GM23338 (cell line): Measurements from ENCODE around the gene ALDH9A1. TPM values are rescaled to one million over a fixed set of nuclear protein-coding genes. Genes with fewer than 3 reads are reported as not detected.

Experiments used
- ATAC-seq: fragments of 200-7000 bp; cut with Tn5 transposase; 3 replicates; pipeline ENCODE4 v1.9.1; 2020
- DNase-seq: peaks from one replicate; pipeline ENCODE4 v3.0.0-alpha.2; 2015; ENCODE audit warnings: low spot score
- H2AFZ ChIP-seq: fragments of 200-600 bp; sonication (generic); 2 replicates; pipeline ENCODE4 v1.8.0; 2016; ENCODE audit warnings: antibody characterized with exemption, mild to moderate bottlenecking, moderate library complexity
- H3F3A ChIP-seq: fragments of 200-600 bp; sonication (generic); replicated peaks from 2 replicates; pipeline ENCODE4 v1.8.0; 2017; ENCODE audit warnings: antibody characterized with exemption, mixed run types, low read depth
- H3K27ac ChIP-seq: fragments of 200-600 bp; sonication (generic); 2 replicates; pipeline ENCODE4 v1.6.1; 2016; ENCODE audit warnings: low read depth
- H3K27me3 ChIP-seq: fragments of 200-600 bp; sonication (generic); 2 replicates; pipeline ENCODE4 v1.8.0; 2016; ENCODE audit warnings: mild to moderate bottlenecking, mixed run types, moderate library complexity; ENCODE audit not compliant: insufficient read depth
- H3K36me3 ChIP-seq: fragments of 200-600 bp; sonication (generic); 2 replicates; pipeline ENCODE4 v1.8.0; 2016; ENCODE audit warnings: mild to moderate bottlenecking; ENCODE audit not compliant: insufficient read depth
- H3K4me1 ChIP-seq: fragments of 200-600 bp; sonication (generic); 2 replicates; pipeline ENCODE4 v1.8.0; 2016; ENCODE audit warnings: mild to moderate bottlenecking, moderate library complexity; ENCODE audit not compliant: insufficient read depth
- H3K4me2 ChIP-seq: fragments of 200-600 bp; sonication (generic); 2 replicates; pipeline ENCODE4 v1.7.1; 2017; ENCODE audit warnings: mixed run types
- H3K4me3 ChIP-seq: fragments of 200-600 bp; sonication (generic); 2 replicates; pipeline ENCODE4 v1.6.1; 2016; ENCODE audit warnings: mixed run types
- H3K79me2 ChIP-seq: fragments of 200-600 bp; sonication (generic); replicated peaks from 2 replicates; pipeline ENCODE4 v1.8.0; 2017; ENCODE audit warnings: mild to moderate bottlenecking; ENCODE audit not compliant: insufficient read depth
- H3K9me2 ChIP-seq: fragments of 200-600 bp; sonication (generic); 2 replicates; pipeline ENCODE4 v1.8.0; 2017; ENCODE audit not compliant: insufficient read depth
- H4K20me1 ChIP-seq: fragments of 200-600 bp; sonication (generic); replicated peaks from 2 replicates; pipeline ENCODE4 v1.8.0; 2017; ENCODE audit warnings: mild to moderate bottlenecking; ENCODE audit not compliant: insufficient read depth
- H3K27ac Mint-ChIP-seq: 2 replicates; pipeline ENCODE4 v1.8.0; 2020; ENCODE audit warnings: inconsistent platforms, mild to moderate bottlenecking, moderate library complexity, mixed read lengths
- H3K27me3 Mint-ChIP-seq: 3 replicates; pipeline ENCODE4 v1.8.0; 2022; ENCODE audit warnings: low read depth, mild to moderate bottlenecking, moderate library complexity, mixed read lengths, inconsistent platforms; ENCODE audit not compliant: insufficient read depth, poor library complexity
- H3K36me3 Mint-ChIP-seq: 3 replicates; pipeline ENCODE4 v1.8.0; 2021; ENCODE audit warnings: low read depth, mild to moderate bottlenecking, inconsistent platforms, moderate library complexity, mixed read lengths
- H3K4me1 Mint-ChIP-seq: 3 replicates; pipeline ENCODE4 v1.8.0; 2020; ENCODE audit warnings: mild to moderate bottlenecking, inconsistent platforms, mixed read lengths
- H3K4me3 Mint-ChIP-seq: 3 replicates; pipeline ENCODE4 v1.8.0; 2021; ENCODE audit warnings: moderate library complexity, mild to moderate bottlenecking, inconsistent platforms, mixed read lengths
- H3K9me3 Mint-ChIP-seq: 3 replicates; pipeline ENCODE4 v1.8.0; 2020; ENCODE audit warnings: moderate library complexity, mild to moderate bottlenecking, inconsistent platforms, mixed read lengths
- EZH2 ChIP-seq: fragments of 200-600 bp; sonication (generic); IDR thresholded peaks from one replicate; pipeline ENCODE4 v1.8.0; 2017; ENCODE audit warnings: antibody characterized with exemption, mild to moderate bottlenecking, low read depth; ENCODE audit not compliant: unreplicated experiment
- polyA plus RNA-seq: library from polyadenylated mRNA; unstranded; fragments of >200 nt; fragmentation: Nextera tagmentation; extraction: Ambion mirVana; gene quantifications from 2 replicates; pipeline ENCODE4 v1.2.1, GENCODE V29; 2016
- total RNA-seq: library from RNA; depleted of rRNA; stranded (reverse); fragments of >200 nt; shearing (Covaris generic); gene quantifications from 2 replicates; pipeline ENCODE4 v1.2.3, GENCODE V29; 2014
- TF ChIP-seq, protein P1 (sequence below): fragments of 250-450 bp; sonication (Bioruptor Pico); IDR thresholded peaks from 2 replicates; pipeline ENCODE4 v1.5.0; 2020; ENCODE audit warnings: mild to moderate bottlenecking, moderate library complexity
- TF ChIP-seq, protein P2 (sequence below), 2 experiments: fragments of 200-600 bp in 1 of 2; sonication (generic) in 1 of 2; conservative IDR thresholded peaks; 2 replicates each; pipeline versions ENCODE4 v1.5.1 to v1.6.1; 2016 to 2017; ENCODE audit warnings: antibody characterized with exemption in 2 of 2, low read depth in 2 of 2, mild to moderate bottlenecking in 2 of 2, moderate library complexity in 1 of 2
- TF ChIP-seq, protein P3 (sequence below): IDR thresholded peaks from one replicate; pipeline ENCODE4 v1.6.1; 2018; ENCODE audit warnings: antibody characterized with exemption; ENCODE audit not compliant: unreplicated experiment

ALDH9A1 gene
- total and polyA plus RNA-seq, 2 experiments from 2014 or later = 50.6 to 59.2 TPM

DNA sequence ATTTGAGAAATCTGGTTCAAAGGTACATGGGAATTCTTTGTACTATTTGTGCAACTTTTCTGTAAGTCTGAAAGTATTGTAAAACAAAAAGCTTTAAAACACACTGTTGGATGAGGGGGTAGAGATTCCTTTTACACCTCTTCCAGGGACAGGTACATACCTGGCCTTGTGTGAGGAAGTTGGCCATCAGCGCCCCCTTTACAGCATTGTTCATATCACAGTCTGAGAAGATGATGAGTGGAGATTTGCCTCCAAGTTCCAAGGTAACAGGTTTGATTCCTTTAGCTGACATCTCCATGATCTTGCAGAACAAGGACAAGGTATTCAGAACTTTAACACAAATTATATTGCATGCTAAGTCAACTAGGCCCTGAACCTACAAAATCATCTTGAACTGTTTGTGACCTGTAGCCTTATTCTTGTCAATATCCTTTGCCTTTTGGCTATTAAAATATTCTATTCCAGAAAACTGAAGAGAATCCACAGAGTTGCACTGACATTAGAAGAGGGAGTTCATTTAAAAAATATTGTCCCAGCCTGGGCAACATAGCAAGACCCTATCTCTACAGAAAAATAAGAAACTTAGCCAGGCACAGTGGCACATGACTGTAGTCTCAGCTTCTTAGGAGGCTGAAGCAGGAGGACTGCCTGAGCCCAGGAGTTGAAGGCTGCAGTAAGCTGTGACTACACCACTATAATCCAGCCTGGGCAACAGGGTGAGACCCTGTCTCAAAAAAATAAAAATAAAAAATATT is 18.9 kb downstream of the ALDH9A1 start:
- Histone ChIP-seq H3K4me1 (no peaks in the 10 kb centered on the region), H3K27ac (no peak overlapping the region), H3K9me2 (no peaks in the 10 kb centered on the region), H3F3A (no peaks in the 10 kb centered on the region), H3K36me3 (peaks cover 22% of the 10 kb centered on the region), H3K4me3 (no peak overlapping the region), H2AFZ (no peak overlapping the region), H3K4me2 (no peak overlapping the region), H4K20me1 (peaks cover 5% of the 10 kb centered on the region; the same call in 1 of the 2 replicates), H3K79me2 (peaks cover 12% of the 10 kb centered on the region), H3K27me3 (no peaks in the 10 kb centered on the region)
- DNase-seq (peak; percentile 51), ATAC-seq (peak; percentile 37; the same call in 2 of the 3 replicates)
- Mint-ChIP-seq H3K4me3 (no peak overlapping the region), H3K36me3 (peaks cover 62% of the 10 kb centered on the region), H3K4me1 (no peaks in the 10 kb centered on the region), H3K27me3 (no peaks in the 10 kb centered on the region), H3K9me3 (no peaks in the 10 kb centered on the region), H3K27ac (no peak overlapping the region)
- TF ChIP-seq, protein P1, sequence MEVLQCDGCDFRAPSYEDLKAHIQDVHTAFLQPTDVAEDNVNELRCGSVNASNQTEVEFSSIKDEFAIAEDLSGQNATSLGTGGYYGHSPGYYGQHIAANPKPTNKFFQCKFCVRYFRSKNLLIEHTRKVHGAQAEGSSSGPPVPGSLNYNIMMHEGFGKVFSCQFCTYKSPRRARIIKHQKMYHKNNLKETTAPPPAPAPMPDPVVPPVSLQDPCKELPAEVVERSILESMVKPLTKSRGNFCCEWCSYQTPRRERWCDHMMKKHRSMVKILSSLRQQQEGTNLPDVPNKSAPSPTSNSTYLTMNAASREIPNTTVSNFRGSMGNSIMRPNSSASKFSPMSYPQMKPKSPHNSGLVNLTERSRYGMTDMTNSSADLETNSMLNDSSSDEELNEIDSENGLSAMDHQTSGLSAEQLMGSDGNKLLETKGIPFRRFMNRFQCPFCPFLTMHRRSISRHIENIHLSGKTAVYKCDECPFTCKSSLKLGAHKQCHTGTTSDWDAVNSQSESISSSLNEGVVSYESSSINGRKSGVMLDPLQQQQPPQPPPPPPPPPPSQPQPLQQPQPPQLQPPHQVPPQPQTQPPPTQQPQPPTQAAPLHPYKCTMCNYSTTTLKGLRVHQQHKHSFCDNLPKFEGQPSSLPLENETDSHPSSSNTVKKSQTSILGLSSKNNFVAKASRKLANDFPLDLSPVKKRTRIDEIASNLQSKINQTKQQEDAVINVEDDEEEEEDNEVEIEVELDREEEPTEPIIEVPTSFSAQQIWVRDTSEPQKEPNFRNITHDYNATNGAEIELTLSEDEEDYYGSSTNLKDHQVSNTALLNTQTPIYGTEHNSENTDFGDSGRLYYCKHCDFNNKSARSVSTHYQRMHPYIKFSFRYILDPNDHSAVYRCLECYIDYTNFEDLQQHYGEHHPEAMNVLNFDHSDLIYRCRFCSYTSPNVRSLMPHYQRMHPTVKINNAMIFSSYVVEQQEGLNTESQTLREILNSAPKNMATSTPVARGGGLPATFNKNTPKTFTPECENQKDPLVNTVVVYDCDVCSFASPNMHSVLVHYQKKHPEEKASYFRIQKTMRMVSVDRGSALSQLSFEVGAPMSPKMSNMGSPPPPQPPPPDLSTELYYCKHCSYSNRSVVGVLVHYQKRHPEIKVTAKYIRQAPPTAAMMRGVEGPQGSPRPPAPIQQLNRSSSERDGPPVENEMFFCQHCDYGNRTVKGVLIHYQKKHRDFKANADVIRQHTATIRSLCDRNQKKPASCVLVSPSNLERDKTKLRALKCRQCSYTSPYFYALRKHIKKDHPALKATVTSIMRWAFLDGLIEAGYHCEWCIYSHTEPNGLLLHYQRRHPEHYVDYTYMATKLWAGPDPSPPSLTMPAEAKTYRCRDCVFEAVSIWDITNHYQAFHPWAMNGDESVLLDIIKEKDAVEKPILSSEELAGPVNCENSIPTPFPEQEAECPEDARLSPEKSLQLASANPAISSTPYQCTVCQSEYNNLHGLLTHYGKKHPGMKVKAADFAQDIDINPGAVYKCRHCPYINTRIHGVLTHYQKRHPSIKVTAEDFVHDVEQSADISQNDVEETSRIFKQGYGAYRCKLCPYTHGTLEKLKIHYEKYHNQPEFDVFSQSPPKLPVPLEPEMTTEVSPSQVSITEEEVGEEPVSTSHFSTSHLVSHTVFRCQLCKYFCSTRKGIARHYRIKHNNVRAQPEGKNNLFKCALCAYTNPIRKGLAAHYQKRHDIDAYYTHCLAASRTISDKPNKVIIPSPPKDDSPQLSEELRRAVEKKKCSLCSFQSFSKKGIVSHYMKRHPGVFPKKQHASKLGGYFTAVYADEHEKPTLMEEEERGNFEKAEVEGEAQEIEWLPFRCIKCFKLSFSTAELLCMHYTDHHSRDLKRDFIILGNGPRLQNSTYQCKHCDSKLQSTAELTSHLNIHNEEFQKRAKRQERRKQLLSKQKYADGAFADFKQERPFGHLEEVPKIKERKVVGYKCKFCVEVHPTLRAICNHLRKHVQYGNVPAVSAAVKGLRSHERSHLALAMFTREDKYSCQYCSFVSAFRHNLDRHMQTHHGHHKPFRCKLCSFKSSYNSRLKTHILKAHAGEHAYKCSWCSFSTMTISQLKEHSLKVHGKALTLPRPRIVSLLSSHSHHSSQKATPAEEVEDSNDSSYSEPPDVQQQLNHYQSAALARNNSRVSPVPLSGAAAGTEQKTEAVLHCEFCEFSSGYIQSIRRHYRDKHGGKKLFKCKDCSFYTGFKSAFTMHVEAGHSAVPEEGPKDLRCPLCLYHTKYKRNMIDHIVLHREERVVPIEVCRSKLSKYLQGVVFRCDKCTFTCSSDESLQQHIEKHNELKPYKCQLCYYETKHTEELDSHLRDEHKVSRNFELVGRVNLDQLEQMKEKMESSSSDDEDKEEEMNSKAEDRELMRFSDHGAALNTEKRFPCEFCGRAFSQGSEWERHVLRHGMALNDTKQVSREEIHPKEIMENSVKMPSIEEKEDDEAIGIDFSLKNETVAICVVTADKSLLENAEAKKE = no peak
- TF ChIP-seq EZH2 = no peak
- TF ChIP-seq, protein P2, sequence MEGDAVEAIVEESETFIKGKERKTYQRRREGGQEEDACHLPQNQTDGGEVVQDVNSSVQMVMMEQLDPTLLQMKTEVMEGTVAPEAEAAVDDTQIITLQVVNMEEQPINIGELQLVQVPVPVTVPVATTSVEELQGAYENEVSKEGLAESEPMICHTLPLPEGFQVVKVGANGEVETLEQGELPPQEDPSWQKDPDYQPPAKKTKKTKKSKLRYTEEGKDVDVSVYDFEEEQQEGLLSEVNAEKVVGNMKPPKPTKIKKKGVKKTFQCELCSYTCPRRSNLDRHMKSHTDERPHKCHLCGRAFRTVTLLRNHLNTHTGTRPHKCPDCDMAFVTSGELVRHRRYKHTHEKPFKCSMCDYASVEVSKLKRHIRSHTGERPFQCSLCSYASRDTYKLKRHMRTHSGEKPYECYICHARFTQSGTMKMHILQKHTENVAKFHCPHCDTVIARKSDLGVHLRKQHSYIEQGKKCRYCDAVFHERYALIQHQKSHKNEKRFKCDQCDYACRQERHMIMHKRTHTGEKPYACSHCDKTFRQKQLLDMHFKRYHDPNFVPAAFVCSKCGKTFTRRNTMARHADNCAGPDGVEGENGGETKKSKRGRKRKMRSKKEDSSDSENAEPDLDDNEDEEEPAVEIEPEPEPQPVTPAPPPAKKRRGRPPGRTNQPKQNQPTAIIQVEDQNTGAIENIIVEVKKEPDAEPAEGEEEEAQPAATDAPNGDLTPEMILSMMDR (conservative IDR thresholded peaks at IDR 0.05; ENCODE audit: low read depth in 2 of 2) = peak; percentile 46 to 63
- TF ChIP-seq, protein P3, sequence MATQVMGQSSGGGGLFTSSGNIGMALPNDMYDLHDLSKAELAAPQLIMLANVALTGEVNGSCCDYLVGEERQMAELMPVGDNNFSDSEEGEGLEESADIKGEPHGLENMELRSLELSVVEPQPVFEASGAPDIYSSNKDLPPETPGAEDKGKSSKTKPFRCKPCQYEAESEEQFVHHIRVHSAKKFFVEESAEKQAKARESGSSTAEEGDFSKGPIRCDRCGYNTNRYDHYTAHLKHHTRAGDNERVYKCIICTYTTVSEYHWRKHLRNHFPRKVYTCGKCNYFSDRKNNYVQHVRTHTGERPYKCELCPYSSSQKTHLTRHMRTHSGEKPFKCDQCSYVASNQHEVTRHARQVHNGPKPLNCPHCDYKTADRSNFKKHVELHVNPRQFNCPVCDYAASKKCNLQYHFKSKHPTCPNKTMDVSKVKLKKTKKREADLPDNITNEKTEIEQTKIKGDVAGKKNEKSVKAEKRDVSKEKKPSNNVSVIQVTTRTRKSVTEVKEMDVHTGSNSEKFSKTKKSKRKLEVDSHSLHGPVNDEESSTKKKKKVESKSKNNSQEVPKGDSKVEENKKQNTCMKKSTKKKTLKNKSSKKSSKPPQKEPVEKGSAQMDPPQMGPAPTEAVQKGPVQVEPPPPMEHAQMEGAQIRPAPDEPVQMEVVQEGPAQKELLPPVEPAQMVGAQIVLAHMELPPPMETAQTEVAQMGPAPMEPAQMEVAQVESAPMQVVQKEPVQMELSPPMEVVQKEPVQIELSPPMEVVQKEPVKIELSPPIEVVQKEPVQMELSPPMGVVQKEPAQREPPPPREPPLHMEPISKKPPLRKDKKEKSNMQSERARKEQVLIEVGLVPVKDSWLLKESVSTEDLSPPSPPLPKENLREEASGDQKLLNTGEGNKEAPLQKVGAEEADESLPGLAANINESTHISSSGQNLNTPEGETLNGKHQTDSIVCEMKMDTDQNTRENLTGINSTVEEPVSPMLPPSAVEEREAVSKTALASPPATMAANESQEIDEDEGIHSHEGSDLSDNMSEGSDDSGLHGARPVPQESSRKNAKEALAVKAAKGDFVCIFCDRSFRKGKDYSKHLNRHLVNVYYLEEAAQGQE = no peak
